OCI-LY1 (cell line): ENCODE data around the gene MEG3.

Experiments
- EZH2 ChIP-seq: fragments of 200-600 bp; sonication (generic), shearing (Covaris generic); IDR thresholded peaks from 2 replicates; pipeline ENCODE4 v1.8.0; 2017; ENCODE audit warnings: borderline replicate concordance, mixed run types, mild to moderate bottlenecking, antibody characterized with exemption, low read length, moderate library complexity, mixed read lengths
- TF ChIP-seq, protein P1 (sequence below): fragments of 200-600 bp; sonication (generic), shearing (Covaris generic); IDR thresholded peaks from 2 replicates; pipeline ENCODE4 v1.5.1; 2017; ENCODE audit warnings: mild to moderate bottlenecking, antibody characterized with exemption, low read length, moderate library complexity, mixed read lengths

DNA sequence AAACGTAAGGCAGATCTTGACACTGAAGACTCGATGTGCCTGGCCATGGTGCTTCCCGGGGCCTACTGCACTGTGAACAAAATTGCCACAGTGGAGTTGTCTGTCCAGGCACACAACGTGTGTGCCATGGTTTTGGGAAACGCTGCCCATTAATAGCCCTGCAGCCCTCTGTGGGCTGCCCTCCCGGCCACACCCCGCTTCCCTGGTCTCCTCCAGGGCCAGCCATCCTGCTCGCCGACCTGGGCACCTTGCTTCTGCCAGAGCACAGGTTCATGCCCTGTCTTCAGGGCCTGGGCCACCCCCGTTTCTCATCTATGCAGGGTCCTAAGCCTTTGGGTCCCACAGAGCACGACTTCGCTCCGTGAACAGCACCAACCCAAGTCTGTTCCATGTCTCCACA lies 18.9 kb downstream of the MEG3 start:
- TF ChIP-seq, protein P1, sequence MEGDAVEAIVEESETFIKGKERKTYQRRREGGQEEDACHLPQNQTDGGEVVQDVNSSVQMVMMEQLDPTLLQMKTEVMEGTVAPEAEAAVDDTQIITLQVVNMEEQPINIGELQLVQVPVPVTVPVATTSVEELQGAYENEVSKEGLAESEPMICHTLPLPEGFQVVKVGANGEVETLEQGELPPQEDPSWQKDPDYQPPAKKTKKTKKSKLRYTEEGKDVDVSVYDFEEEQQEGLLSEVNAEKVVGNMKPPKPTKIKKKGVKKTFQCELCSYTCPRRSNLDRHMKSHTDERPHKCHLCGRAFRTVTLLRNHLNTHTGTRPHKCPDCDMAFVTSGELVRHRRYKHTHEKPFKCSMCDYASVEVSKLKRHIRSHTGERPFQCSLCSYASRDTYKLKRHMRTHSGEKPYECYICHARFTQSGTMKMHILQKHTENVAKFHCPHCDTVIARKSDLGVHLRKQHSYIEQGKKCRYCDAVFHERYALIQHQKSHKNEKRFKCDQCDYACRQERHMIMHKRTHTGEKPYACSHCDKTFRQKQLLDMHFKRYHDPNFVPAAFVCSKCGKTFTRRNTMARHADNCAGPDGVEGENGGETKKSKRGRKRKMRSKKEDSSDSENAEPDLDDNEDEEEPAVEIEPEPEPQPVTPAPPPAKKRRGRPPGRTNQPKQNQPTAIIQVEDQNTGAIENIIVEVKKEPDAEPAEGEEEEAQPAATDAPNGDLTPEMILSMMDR: no peak
- TF ChIP-seq EZH2: no peak
